PC-3 (cell line): ENCODE results near the gene TMEM184A. TPM values are rescaled to one million over a fixed set of nuclear protein-coding genes. Genes with fewer than 3 reads are reported as not detected.

ENCODE experiments used
- ATAC-seq: fragments of 200-7000 bp; cut with Tn5 transposase; 2 replicates; pipeline ENCODE4 v1.9.1; 2020; ENCODE audit warnings: mild to moderate bottlenecking, moderate library complexity
- BruUV-seq: library from RNA; stranded (reverse); fragments of 400-500 nt; replicated peaks from 2 replicates; lab custom pipeline; 2021; lab: Mats Ljungman, UMichigan
- CTCF ChIA-PET: fragments of 300-600 bp; sonication (Branson Sonifier 250); formaldehyde crosslinking; loops from one replicate; lab custom pipeline; 2022; ENCODE audit warnings: antibody characterized with exemption; lab: Charles Lee
- POLR2A ChIA-PET: fragments of 300-600 bp; sonication (Branson Sonifier 250); formaldehyde crosslinking; loops from one replicate; lab custom pipeline; 2022; ENCODE audit warnings: antibody characterized with exemption; ENCODE audit not compliant: unreplicated experiment; lab: Charles Lee
- DNase-seq: peaks from one replicate; pipeline ENCODE4 v3.0.0-alpha.2; 2015
- H2AFZ ChIP-seq: fragments of 300-600 bp; sonication (generic); 2 replicates; pipeline ENCODE4 v1.6.0; 2016; ENCODE audit warnings: antibody characterized with exemption, low read length
- H3F3A ChIP-seq: fragments of 300-600 bp; sonication (generic); one replicate; pipeline ENCODE4 v1.6.0; 2017; ENCODE audit warnings: antibody characterized with exemption, low read length, control low read depth, mild to moderate bottlenecking; ENCODE audit not compliant: unreplicated experiment
- H3K27ac ChIP-seq: fragments of 300-600 bp; sonication (generic); 2 replicates; pipeline ENCODE4 v1.5.1; 2016; ENCODE audit warnings: mild to moderate bottlenecking, low read length
- H3K27me3 ChIP-seq: fragments of 300-600 bp; sonication (generic); 2 replicates; pipeline ENCODE4 v1.6.1; 2016; ENCODE audit warnings: low read length, mixed read lengths
- H3K36me3 ChIP-seq: fragments of 300-600 bp; sonication (generic); 2 replicates; pipeline ENCODE4 v1.6.1; 2016; ENCODE audit warnings: low read depth, mixed run types, low read length, mixed read lengths
- H3K4me1 ChIP-seq: fragments of 300-600 bp; sonication (generic); 2 replicates; pipeline ENCODE4 v1.5.1; 2016; ENCODE audit warnings: low read length; ENCODE audit not compliant: insufficient read depth
- H3K4me2 ChIP-seq: fragments of 300-600 bp; sonication (generic); 2 replicates; pipeline ENCODE4 v1.6.0; 2016; ENCODE audit warnings: low read length
- H3K4me3 ChIP-seq: fragments of 300-600 bp; sonication (generic); 2 replicates; pipeline ENCODE4 v1.5.1; 2016; ENCODE audit warnings: mild to moderate bottlenecking, low read length, mixed read lengths
- H3K79me2 ChIP-seq: fragments of 300-600 bp; sonication (generic); 2 replicates; pipeline ENCODE4 v1.6.1; 2017; ENCODE audit warnings: low read length, mixed read lengths
- H3K9ac ChIP-seq: fragments of 300-600 bp; sonication (generic); 2 replicates; pipeline ENCODE4 v1.6.0; 2016; ENCODE audit warnings: mild to moderate bottlenecking, low read length
- H3K9me2 ChIP-seq: fragments of 300-600 bp; sonication (generic); replicated peaks from 2 replicates; pipeline ENCODE4 v1.6.1; 2016; ENCODE audit warnings: mixed run types, low read length, mixed read lengths
- H3K9me3 ChIP-seq: fragments of 300-600 bp; sonication (generic); 2 replicates; pipeline ENCODE4 v1.6.1; 2016; ENCODE audit warnings: low read length, mixed read lengths
- H4K20me1 ChIP-seq: fragments of 300-600 bp; sonication (generic); 2 replicates; pipeline ENCODE4 v1.6.1; 2016; ENCODE audit warnings: low read length, mixed read lengths
- CTCF ChIP-seq: fragments of 300-600 bp; sonication (generic); conservative IDR thresholded peaks from 2 replicates; pipeline ENCODE4 v1.5.1; 2017; ENCODE audit warnings: antibody characterized with exemption, low read depth, mild to moderate bottlenecking, low read length
- EZH2 ChIP-seq: fragments of 300-600 bp; sonication (generic); IDR thresholded peaks from one replicate; pipeline ENCODE4 v1.6.1; 2017; ENCODE audit warnings: antibody characterized with exemption, mild to moderate bottlenecking, low read length; ENCODE audit not compliant: unreplicated experiment
- EZH2phosphoT487 ChIP-seq: fragments of 300-600 bp; sonication (generic); IDR thresholded peaks from 2 replicates; pipeline ENCODE4 v1.6.1; 2018; ENCODE audit warnings: mild to moderate bottlenecking, antibody characterized with exemption, low read length, borderline replicate concordance
- intact Hi-C: fragments of 100-400 bp; cut with micrococcal nuclease; formaldehyde crosslinking; loops from 2 replicates; pipeline ENCODE4 v1.9.0; 2023
- total RNA-seq: library from RNA; depleted of rRNA; stranded (reverse); fragments of >200 nt; gene quantifications from 2 replicates; pipeline ENCODE4 v1.2.3, GENCODE V29; 2014

The TMEM184A gene
- total RNA-seq, 1 experiment from 2014 or later = 23.1 TPM

GRCh38 chr7:1535100-1535458 is 20.9 kb downstream of the TMEM184A start:
- Histone ChIP-seq H3K4me3 (no peak overlapping the region), H3K27ac (no peak overlapping the region; the same call in 1 of the 2 replicates), H3K36me3 (peaks cover 12% of the 10 kb centered on the region), H3K79me2 (peaks cover 86% of the 10 kb centered on the region), H3K27me3 (no peaks in the 10 kb centered on the region), H2AFZ (no peak overlapping the region), H3K4me1 (peaks cover 36% of the 10 kb centered on the region), H3K9me3 (no peaks in the 10 kb centered on the region), H3K9ac (no peak overlapping the region), H3K9me2 (no peaks in the 10 kb centered on the region), H4K20me1 (peaks cover 8% of the 10 kb centered on the region; the same call in 1 of the 2 replicates), H3F3A (peaks cover 7% of the 10 kb centered on the region), H3K4me2 (no peak overlapping the region)
- ATAC-seq (no peak), DNase-seq (no peak)
- TF ChIP-seq EZH2phosphoT487 (no peak), CTCF (no peak), EZH2 (no peak)
- ChIA-PET POLR2A (no interaction called here), CTCF (no interaction called here)
- intact Hi-C loops = no loop called here
- BruUV-seq = no TSS peak

- TF ChIP-seq CTCF = no peak
- no peak for TF ChIP-seq EZH2
- no peak for TF ChIP-seq EZH2phosphoT487
- intact Hi-C loops = no loop called here
- Histone ChIP-seq H2AFZ (no peak overlapping the region), H3K9ac (peak overlapping the region; percentile 58), H3K4me2 (peak overlapping the region; percentile 86), H3K36me3 (peaks cover 8% of the 10 kb centered on the region), H4K20me1 (peaks cover 8% of the 10 kb centered on the region; the same call in 1 of the 2 replicates), H3K79me2 (peaks cover 81% of the 10 kb centered on the region), H3F3A (peaks cover 7% of the 10 kb centered on the region), H3K4me1 (peaks cover 36% of the 10 kb centered on the region), H3K9me3 (no peaks in the 10 kb centered on the region), H3K9me2 (no peaks in the 10 kb centered on the region), H3K27me3 (no peaks in the 10 kb centered on the region), H3K4me3 (peak overlapping the region; percentile 66), H3K27ac (peak overlapping the region; percentile 97)
- CTCF ChIA-PET = interaction anchor here (1.0 to 1.4 kb wide), 2 partner anchors 22 to 28 kb away, joined by 4 read pairs; partner anchors contain the start of gene TMEM184A
- no TSS peak for BruUV-seq
- POLR2A ChIA-PET = interaction anchor here (1.3 kb wide), 1 partner anchor 22 kb away, joined by 3 read pairs; the partner anchor contains the start of gene TMEM184A
- ATAC-seq (no peak), DNase-seq (no peak)
These were observed 21.5 kb downstream of the TMEM184A start for GRCh38 chr7:1534330-1535099.
